OCI-LY1 (cell line): ENCODE results near the gene RNU7-1.

Source experiments
- H2AFZ ChIP-seq: fragments of 200-600 bp; sonication (generic), shearing (Covaris generic); 2 replicates; pipeline ENCODE4 v1.6.0; 2014; ENCODE audit warnings: antibody characterized with exemption, mild to moderate bottlenecking, low read length
- H3F3A ChIP-seq: fragments of 200-600 bp; sonication (generic), shearing (Covaris generic); 2 replicates; pipeline ENCODE4 v1.6.0; 2014; ENCODE audit warnings: mild to moderate bottlenecking, antibody characterized with exemption, low read length, moderate library complexity; ENCODE audit not compliant: insufficient read depth
- H3K27ac ChIP-seq: fragments of 200-600 bp; sonication (generic); 2 replicates; pipeline ENCODE4 v1.5.1; 2014; ENCODE audit warnings: low read length, mixed run types, mild to moderate bottlenecking, low read depth; ENCODE audit not compliant: poor library complexity, severe bottlenecking
- H3K27me3 ChIP-seq: fragments of 200-600 bp; sonication (generic); 2 replicates; pipeline ENCODE4 v1.6.0; 2014; ENCODE audit warnings: antibody characterized with exemption, mild to moderate bottlenecking, low read length, moderate library complexity; ENCODE audit not compliant: insufficient read depth
- H3K36me3 ChIP-seq: fragments of 200-600 bp; sonication (generic); 2 replicates; pipeline ENCODE4 v1.6.1; 2014; ENCODE audit warnings: mild to moderate bottlenecking, antibody characterized with exemption, low read length, moderate library complexity, mixed read lengths; ENCODE audit not compliant: insufficient read depth
- H3K4me1 ChIP-seq: fragments of 200-600 bp; sonication (generic); 2 replicates; pipeline ENCODE4 v1.5.1; 2014; ENCODE audit warnings: mild to moderate bottlenecking, low read length, moderate library complexity; ENCODE audit not compliant: insufficient read depth, severe bottlenecking
- H3K4me2 ChIP-seq: fragments of 200-600 bp; sonication (generic), shearing (Covaris generic); 2 replicates; pipeline ENCODE4 v1.6.1; 2014; ENCODE audit warnings: low read length
- H3K4me3 ChIP-seq: fragments of 200-600 bp; sonication (generic); 2 replicates; pipeline ENCODE4 v1.5.1; 2014; ENCODE audit warnings: low read length, low read depth, mild to moderate bottlenecking, mixed read lengths; ENCODE audit not compliant: poor library complexity, severe bottlenecking
- H3K79me2 ChIP-seq: fragments of 200-600 bp; shearing (Covaris generic); 2 replicates; pipeline ENCODE4 v1.6.1; 2016; ENCODE audit warnings: mixed run types, low read length, mixed read lengths; ENCODE audit not compliant: insufficient read depth
- H3K9ac ChIP-seq: fragments of 200-600 bp; sonication (generic), shearing (Covaris generic); 2 replicates; pipeline ENCODE4 v1.6.1; 2014; ENCODE audit warnings: mild to moderate bottlenecking, low read length, mixed read lengths
- H3K9me2 ChIP-seq: fragments of 200-600 bp; sonication (generic), shearing (Covaris generic); 2 replicates; pipeline ENCODE4 v1.6.1; 2014; ENCODE audit warnings: low read depth, mild to moderate bottlenecking, low read length, mixed read lengths
- H3K9me3 ChIP-seq: fragments of 200-600 bp; shearing (Covaris generic); 2 replicates; pipeline ENCODE4 v1.6.1; 2014; ENCODE audit warnings: low read length, mixed read lengths
- H4K20me1 ChIP-seq: fragments of 200-600 bp; sonication (generic), shearing (Covaris generic); 2 replicates; pipeline ENCODE4 v1.6.0; 2016; ENCODE audit warnings: mild to moderate bottlenecking, low read length; ENCODE audit not compliant: insufficient read depth
- CTCF ChIP-seq: fragments of 200-600 bp; sonication (generic), shearing (Covaris generic); IDR thresholded peaks from 2 replicates; pipeline ENCODE4 v1.5.1; 2017; ENCODE audit warnings: mild to moderate bottlenecking, antibody characterized with exemption, low read length, moderate library complexity, mixed read lengths
- EZH2 ChIP-seq: fragments of 200-600 bp; sonication (generic), shearing (Covaris generic); IDR thresholded peaks from 2 replicates; pipeline ENCODE4 v1.8.0; 2017; ENCODE audit warnings: borderline replicate concordance, mixed run types, mild to moderate bottlenecking, antibody characterized with exemption, low read length, moderate library complexity, mixed read lengths

Gene RNU7-1

GRCh38 chr12:6979453-6979852, 35.8 kb downstream of the RNU7-1 start:
- Histone ChIP-seq H3F3A (no peaks in the 10 kb centered on the region), H3K27ac (no peak overlapping the region), H2AFZ (no peak overlapping the region), H3K4me3 (no peak overlapping the region), H4K20me1 (no peaks in the 10 kb centered on the region), H3K4me1 (no peaks in the 10 kb centered on the region), H3K4me2 (no peak overlapping the region), H3K9ac (no peak overlapping the region), H3K79me2 (no peaks in the 10 kb centered on the region), H3K27me3 (no peaks in the 10 kb centered on the region), H3K9me2 (no peaks in the 10 kb centered on the region), H3K9me3 (no peaks in the 10 kb centered on the region), H3K36me3 (peaks cover 96% of the 10 kb centered on the region)
- TF ChIP-seq CTCF (no peak), EZH2 (no peak)

- H3K9me3 ChIP-seq, result no peaks in the 10 kb centered on the region
- H2AFZ ChIP-seq, result no peak overlapping the region
- no peaks in the 10 kb centered on the region for H4K20me1 ChIP-seq
- H3K4me3 ChIP-seq, result no peak overlapping the region
- no peak overlapping the region for H3K4me2 ChIP-seq
- no peak overlapping the region for H3K9ac ChIP-seq
- no peaks in the 10 kb centered on the region for H3K4me1 ChIP-seq
- no peak for TF ChIP-seq EZH2
- no peak for TF ChIP-seq CTCF
- no peaks in the 10 kb centered on the region for H3K9me2 ChIP-seq
- peaks cover 95% of the 10 kb centered on the region for H3K36me3 ChIP-seq
- H3F3A ChIP-seq, result no peaks in the 10 kb centered on the region
- no peaks in the 10 kb centered on the region for H3K27me3 ChIP-seq
- no peaks in the 10 kb centered on the region for H3K79me2 ChIP-seq
- H3K27ac ChIP-seq, result no peak overlapping the region
Observed at GRCh38 chr12:6980075-6980474, 36.5 kb downstream of the RNU7-1 start.

GRCh38 chr12:6980740-6981139, 37.1 kb downstream of the RNU7-1 start:
- Histone ChIP-seq H3K27me3 (no peaks in the 10 kb centered on the region), H3K9me3 (no peaks in the 10 kb centered on the region), H3F3A (no peaks in the 10 kb centered on the region), H4K20me1 (no peaks in the 10 kb centered on the region), H3K9me2 (no peaks in the 10 kb centered on the region), H3K4me3 (no peak overlapping the region), H3K4me2 (no peak overlapping the region), H3K79me2 (no peaks in the 10 kb centered on the region), H2AFZ (no peak overlapping the region), H3K36me3 (peaks cover 94% of the 10 kb centered on the region), H3K27ac (no peak overlapping the region), H3K4me1 (no peaks in the 10 kb centered on the region), H3K9ac (no peak overlapping the region)
- TF ChIP-seq EZH2 (no peak), CTCF (no peak)
